ENCODE results near the gene TFCP2L1. TPM values are rescaled to one million over a fixed set of nuclear protein-coding genes. Genes with fewer than 3 reads are reported as not detected.

The TFCP2L1 gene
- total RNA-seq, 4 donors from 2014 or later: 0.39 to 1.6 (median 0.46) TPM

DNA sequence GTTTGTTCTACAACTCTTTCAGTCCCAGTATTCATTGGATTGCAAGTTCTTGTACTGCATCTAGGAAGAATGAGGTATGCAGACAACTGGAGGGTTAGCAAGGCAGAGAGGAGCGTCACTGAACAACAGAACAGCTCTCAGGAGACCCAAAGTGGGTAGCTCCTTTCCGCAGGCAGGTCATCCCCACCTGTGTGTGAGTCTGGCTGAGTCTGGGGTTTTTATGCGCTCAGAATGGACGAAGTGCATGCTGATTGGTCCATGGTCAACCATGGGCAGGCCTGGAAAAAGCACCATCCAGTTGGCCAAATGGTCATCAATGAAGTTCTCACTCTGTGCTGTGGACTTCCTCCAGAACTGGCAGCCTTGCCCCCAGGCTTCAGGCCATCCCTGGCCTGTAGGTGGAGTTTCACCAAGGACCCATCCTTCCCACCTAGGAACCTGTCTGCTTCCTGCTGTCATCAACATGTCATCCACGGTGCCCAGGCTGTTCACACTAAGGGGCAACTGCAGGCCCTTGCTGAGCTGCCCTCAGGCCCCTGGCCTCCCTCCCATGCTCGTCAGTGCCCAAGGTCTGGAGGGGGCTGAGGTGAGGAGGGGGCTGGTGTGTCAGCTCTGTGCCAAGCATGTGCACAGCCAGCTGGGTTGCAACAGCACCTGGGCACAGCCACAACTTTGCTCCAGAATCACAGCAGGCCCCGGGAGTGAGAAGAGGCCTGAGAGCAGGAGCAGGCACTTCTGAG lies 11.1 kb upstream of the TFCP2L1 start:
- 87% methylated on average over 4 of the region's 7 CpGs for WGBS
- Histone ChIP-seq H3K9me3 (no peaks in the 10 kb centered on the region), H3K4me3 (no peak overlapping the region), H3K36me3 (no peaks in the 10 kb centered on the region), H3K27me3 (peaks cover 0 to 8% (median 0%) of the 10 kb centered on the region in 4 donors), H3K27ac (replicated peaks in 1 of 4) (no peak overlapping the region), H3K4me1 (no peaks in the 10 kb centered on the region)
- TF ChIP-seq POLR2AphosphoS5 (IDR thresholded peaks at IDR 0.05): no peak
- TF ChIP-seq, protein P1, sequence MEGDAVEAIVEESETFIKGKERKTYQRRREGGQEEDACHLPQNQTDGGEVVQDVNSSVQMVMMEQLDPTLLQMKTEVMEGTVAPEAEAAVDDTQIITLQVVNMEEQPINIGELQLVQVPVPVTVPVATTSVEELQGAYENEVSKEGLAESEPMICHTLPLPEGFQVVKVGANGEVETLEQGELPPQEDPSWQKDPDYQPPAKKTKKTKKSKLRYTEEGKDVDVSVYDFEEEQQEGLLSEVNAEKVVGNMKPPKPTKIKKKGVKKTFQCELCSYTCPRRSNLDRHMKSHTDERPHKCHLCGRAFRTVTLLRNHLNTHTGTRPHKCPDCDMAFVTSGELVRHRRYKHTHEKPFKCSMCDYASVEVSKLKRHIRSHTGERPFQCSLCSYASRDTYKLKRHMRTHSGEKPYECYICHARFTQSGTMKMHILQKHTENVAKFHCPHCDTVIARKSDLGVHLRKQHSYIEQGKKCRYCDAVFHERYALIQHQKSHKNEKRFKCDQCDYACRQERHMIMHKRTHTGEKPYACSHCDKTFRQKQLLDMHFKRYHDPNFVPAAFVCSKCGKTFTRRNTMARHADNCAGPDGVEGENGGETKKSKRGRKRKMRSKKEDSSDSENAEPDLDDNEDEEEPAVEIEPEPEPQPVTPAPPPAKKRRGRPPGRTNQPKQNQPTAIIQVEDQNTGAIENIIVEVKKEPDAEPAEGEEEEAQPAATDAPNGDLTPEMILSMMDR (IDR thresholded peaks at IDR 0.05): no peak
- TF ChIP-seq POLR2A (IDR thresholded peaks at IDR 0.05; ENCODE audit: low read depth): no peak
- TF ChIP-seq EP300 (IDR thresholded peaks at IDR 0.05): no peak
- no peak for DNase-seq (ENCODE audit: extremely low spot score)
- intact Hi-C loops (cut with DNase I): no loop called here

DNA sequence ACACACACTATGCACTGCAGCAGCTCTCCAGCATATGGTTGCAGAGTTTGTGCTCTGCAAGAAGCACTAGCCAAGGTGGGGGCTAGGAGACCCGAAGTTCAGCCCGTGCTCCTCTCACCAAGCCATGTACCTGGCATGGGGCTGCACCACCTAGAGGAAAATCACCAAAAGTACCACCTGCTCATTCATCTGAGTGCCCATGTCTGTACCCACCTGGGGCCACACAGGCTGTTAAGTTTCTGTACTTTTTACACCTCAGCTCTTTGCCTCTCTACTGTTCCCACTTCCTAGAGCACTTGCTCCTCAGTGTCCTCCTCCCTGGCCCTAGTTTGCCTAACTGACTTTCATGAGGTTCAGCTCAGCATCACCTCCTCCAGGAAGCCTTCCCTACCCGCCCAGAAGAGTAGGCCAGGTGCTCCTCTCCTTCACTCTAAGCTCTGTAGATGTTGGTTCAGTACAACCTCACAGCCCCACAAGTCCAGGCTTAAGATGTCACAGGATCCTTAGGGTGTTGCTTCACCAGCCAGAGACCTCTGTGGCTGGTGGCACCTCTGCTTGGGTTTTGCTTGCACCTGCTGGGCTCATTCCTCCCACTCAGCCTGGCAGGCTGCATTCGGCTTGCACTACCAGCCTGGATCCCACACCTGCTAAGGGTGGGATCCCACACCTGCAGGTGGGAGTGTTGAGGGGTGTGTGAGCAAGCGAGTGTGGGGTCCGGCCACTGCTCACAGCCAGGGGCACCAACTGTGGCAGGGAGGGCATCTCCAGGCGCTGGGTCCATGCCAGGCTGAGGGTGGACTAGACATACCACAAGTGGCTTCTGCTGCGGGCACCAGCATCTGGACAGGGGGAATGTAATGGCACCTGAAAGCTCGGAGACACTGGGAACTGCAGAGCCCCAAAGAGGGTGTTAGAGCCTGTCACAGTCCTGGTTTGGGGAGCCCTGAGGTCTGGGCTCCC lies 10.2 kb upstream of the TFCP2L1 start:
- intact Hi-C loops (cut with DNase I): no loop called here
- Histone ChIP-seq H3K27ac (replicated peaks in 1 of 4) (no peak overlapping the region), H3K4me3 (no peak overlapping the region), H3K9me3 (no peaks in the 10 kb centered on the region), H3K36me3 (no peaks in the 10 kb centered on the region), H3K27me3 (peaks cover 0 to 8% (median 0%) of the 10 kb centered on the region in 4 donors), H3K4me1 (no peaks in the 10 kb centered on the region)
- WGBS: 75% methylated on average over 8 of the region's 9 CpGs
- TF ChIP-seq EP300 (IDR thresholded peaks at IDR 0.05) (no peak), POLR2AphosphoS5 (IDR thresholded peaks at IDR 0.05) (no peak), POLR2A (IDR thresholded peaks at IDR 0.05; ENCODE audit: low read depth) (no peak)
- TF ChIP-seq, protein P1 (IDR thresholded peaks at IDR 0.05): no peak
- no peak for DNase-seq (ENCODE audit: extremely low spot score)

DNA sequence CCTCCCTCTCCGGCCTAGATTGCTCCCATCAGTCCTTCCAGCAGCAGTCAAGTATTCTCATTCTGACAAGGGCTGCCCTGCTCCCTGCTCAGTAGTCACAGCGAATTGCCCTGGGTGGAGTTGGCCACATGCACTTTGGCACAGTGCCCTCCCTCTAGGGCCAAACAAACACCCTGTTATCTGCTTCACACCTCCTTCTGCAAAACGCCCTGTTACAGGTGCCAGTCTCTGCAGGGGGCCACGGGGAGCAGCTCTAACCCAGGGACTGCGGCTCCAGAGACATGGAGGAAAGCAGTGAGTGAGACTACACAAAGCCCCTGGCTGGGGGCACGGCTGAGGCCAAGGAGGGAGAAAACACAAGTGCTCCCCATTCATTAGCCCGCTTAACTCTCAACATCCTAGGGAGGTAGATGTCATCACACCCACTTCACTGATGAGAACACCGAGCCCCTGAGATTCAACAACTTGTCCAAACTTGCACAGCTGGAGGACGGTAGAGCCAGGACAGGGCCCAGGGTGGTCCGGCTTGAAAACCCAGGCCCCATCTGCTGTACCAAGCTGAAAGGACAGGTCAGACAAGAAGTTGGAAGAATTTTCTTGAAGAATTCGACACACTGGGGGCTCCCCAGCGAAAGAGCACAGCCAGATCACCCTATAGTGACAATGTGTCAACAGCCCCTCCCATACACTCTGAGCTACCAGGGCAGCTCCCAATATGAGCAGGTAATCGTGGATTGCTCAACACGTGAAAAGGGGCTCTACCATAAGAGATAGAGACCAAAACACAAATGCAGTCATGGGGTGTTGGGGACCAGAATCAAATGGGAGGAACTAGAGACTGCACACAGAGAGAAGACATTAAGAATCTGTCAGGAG lies 8.7 kb upstream of the TFCP2L1 start:
- H3K9me3 ChIP-seq: no peaks in the 10 kb centered on the region
- no peak overlapping the region for H3K4me3 ChIP-seq
- no peak overlapping the region for H3K27ac ChIP-seq (replicated peaks in 1 of 4)
- H3K27me3 ChIP-seq: no peaks in the 10 kb centered on the region
- intact Hi-C loops (cut with DNase I): no loop called here
- H3K4me1 ChIP-seq: no peaks in the 10 kb centered on the region
- TF ChIP-seq POLR2AphosphoS5 (IDR thresholded peaks at IDR 0.05) (no peak), EP300 (IDR thresholded peaks at IDR 0.05) (no peak), POLR2A (IDR thresholded peaks at IDR 0.05; ENCODE audit: low read depth) (no peak)
- TF ChIP-seq, protein P1 (IDR thresholded peaks at IDR 0.05): no peak
- no peak for DNase-seq (ENCODE audit: extremely low spot score)
- WGBS: 81% methylated on average over 11 of the region's 14 CpGs
- no peaks in the 10 kb centered on the region for H3K36me3 ChIP-seq

DNA sequence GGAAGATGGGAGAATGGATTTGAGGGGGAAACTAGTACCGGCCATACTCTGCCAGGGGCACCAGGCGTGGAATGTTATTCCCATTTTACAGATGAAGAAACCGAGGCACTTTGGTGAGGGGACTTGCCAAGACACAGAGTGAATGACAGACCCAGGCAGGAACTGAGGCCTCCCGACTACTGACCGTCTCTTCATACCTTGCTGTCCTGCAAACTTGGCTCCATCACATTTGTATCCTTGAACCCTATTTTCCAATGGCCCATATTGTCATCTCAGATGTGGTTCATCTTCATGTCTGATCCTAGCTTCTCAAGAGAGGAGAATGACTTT lies 6.2 kb upstream of the TFCP2L1 start:
- H3K4me1 ChIP-seq: no peaks in the 10 kb centered on the region
- H3K27me3 ChIP-seq: peaks cover 0 to 4% (median 0%) of the 10 kb centered on the region in 4 donors
- intact Hi-C loops (cut with DNase I): no loop called here
- H3K27ac ChIP-seq (replicated peaks in 1 of 4): no peak overlapping the region
- no peaks in the 10 kb centered on the region for H3K9me3 ChIP-seq
- 96% methylated on average over 5 of the region's 5 CpGs for WGBS
- DNase-seq (ENCODE audit: extremely low spot score): no peak
- no peaks in the 10 kb centered on the region for H3K36me3 ChIP-seq
- TF ChIP-seq POLR2A (IDR thresholded peaks at IDR 0.05; ENCODE audit: low read depth) (no peak), POLR2AphosphoS5 (IDR thresholded peaks at IDR 0.05) (no peak), EP300 (IDR thresholded peaks at IDR 0.05) (no peak)
- TF ChIP-seq, protein P1 (IDR thresholded peaks at IDR 0.05): no peak
- H3K4me3 ChIP-seq: no peak overlapping the region

All from esophagus muscularis mucosa (tissue), 4 donors.